GM20000 (cell line): Measurements from ENCODE around the gene HMOX2.

ENCODE experiments used
- DNase-seq: peaks from one replicate; pipeline ENCODE4 v3.0.0; 2012; ENCODE audit warnings: low spot score
- CTCF ChIP-seq: IDR thresholded peaks from 2 replicates; pipeline ENCODE4 v1.5.1; 2012; ENCODE audit warnings: mild to moderate bottlenecking, control low read depth; ENCODE audit errors: extremely low read depth, missing control alignments

Gene HMOX2

GRCh38 chr16:4465977-4466779, 10.0 kb upstream of the HMOX2 start:
- DNase-seq: no peak
- no peak for TF ChIP-seq CTCF

- TF ChIP-seq CTCF: no peak
- DNase-seq: no peak
Observed at GRCh38 chr16:4467916-4468315, 8.3 kb upstream of the HMOX2 start.

GRCh38 chr16:4468972-4469371, 7.2 kb upstream of the HMOX2 start:
- TF ChIP-seq CTCF: no peak
- DNase-seq: no peak

GRCh38 chr16:4471869-4472268, 4.3 kb upstream of the HMOX2 start:
- no peak for DNase-seq
- TF ChIP-seq CTCF: no peak

GRCh38 chr16:4472880-4473279, 3.3 kb upstream of the HMOX2 start:
- DNase-seq: no peak
- TF ChIP-seq CTCF: no peak

GRCh38 chr16:4474192-4474961, 1.8 kb upstream of the HMOX2 start, which contains the start of gene NMRAL1:
Gene NMRAL1, minus strand, starts transcription at chr16:4474625. Its CDS starts 493 bp downstream, at chr16:4474132.
- peak; percentile 94 for DNase-seq
- TF ChIP-seq CTCF: peak; percentile 3

- no peak for TF ChIP-seq CTCF
- no peak for DNase-seq
Observed at GRCh38 chr16:4477966-4478365, 1.8 kb downstream of the HMOX2 start.
